ENCODE data around the gene CLPX. TPM values are rescaled to one million over a fixed set of nuclear protein-coding genes. Genes with fewer than 3 reads are reported as not detected.

The CLPX gene
- total and polyA plus RNA-seq, 9 of the 15 experiments (the other 6 are each of a cell fraction or from before 2014, with no cell fraction given) = 11.2 to 83.3 (median 51.3) TPM

- TF ChIP-seq ESRRA (IDR thresholded peaks at IDR 0.05; ENCODE audit: borderline replicate concordance, low read depth) (peak; percentile 95), MLLT1 (IDR thresholded peaks at IDR 0.05) (peak in 1 of 2 experiments; percentile 29; a peak in 1 of 4 replicates), SUPT5H (IDR thresholded peaks at IDR 0.05) (peak; percentile 76), GTF2E2 (tag; IDR thresholded peaks at IDR 0.05) (peak; percentile 87), CREM (IDR thresholded peaks at IDR 0.05; ENCODE audit: low read depth) (peak; percentile 82), YY1 (IDR thresholded peaks at IDR 0.05; ENCODE audit: borderline replicate concordance in 1 of 3, control insufficient read depth in 1 of 3, extremely low read depth in 1 of 3, insufficient read depth in 3 of 3, insufficient read length in 1 of 3, insufficient replicate concordance in 2 of 3, low read depth in 1 of 3, low read length in 2 of 3) (peak in 1 of 3 experiments; percentile 39), HMGN3 (IDR thresholded peaks at IDR 0.05; ENCODE audit: borderline replicate concordance, extremely low read depth, insufficient read length, low read depth, low read length) (peak; percentile 87), CBX1 (IDR thresholded peaks at IDR 0.05; ENCODE audit: low read depth) (0 out of 2 replicates have a peak, but pooled peaks have one; percentile 18), CREB1 (IDR thresholded peaks at IDR 0.05) (peak; percentile 65), CREB1 (CRISPR knock-in tag; IDR thresholded peaks at IDR 0.05) (peak; percentile 64; the same call in 1 of the 2 replicates), ELF4 (CRISPR knock-in tag; IDR thresholded peaks at IDR 0.05) (no peak), LCOR (CRISPR knock-in tag; IDR thresholded peaks at IDR 0.05) (no peak; the same call in 1 of the 2 replicates), PML (IDR thresholded peaks at IDR 0.05; ENCODE audit: low read length) (peak; percentile 42; the same call in 1 of the 2 replicates), JUND (IDR thresholded peaks at IDR 0.05; ENCODE audit: borderline replicate concordance, low read depth, low read length) (peak; percentile 31; the same call in 1 of the 2 replicates), JUND (tag; IDR thresholded peaks at IDR 0.05; ENCODE audit: borderline replicate concordance, low read depth, low read length) (no peak; the same call in 2 of the 3 replicates), CSDE1 (IDR thresholded peaks at IDR 0.05) (no peak), HDAC1 (IDR thresholded peaks at IDR 0.05) (peak in 1 of 2 experiments; percentile 14; a peak in 1 of 4 replicates), MYNN (IDR thresholded peaks at IDR 0.05) (peak; percentile 77), MYNN (CRISPR knock-in tag; IDR thresholded peaks at IDR 0.05) (no peak), ZC3H4 (CRISPR knock-in tag; IDR thresholded peaks at IDR 0.05; ENCODE audit: borderline replicate concordance) (no peak), ZNF24 (IDR thresholded peaks at IDR 0.05) (no peak), XRCC4 (IDR thresholded peaks at IDR 0.05; ENCODE audit: extremely low read depth, insufficient read depth, insufficient read length) (no peak), POLR2G (IDR thresholded peaks at IDR 0.05; ENCODE audit: low read depth, low read length) (peak; percentile 90), HNRNPLL (IDR thresholded peaks at IDR 0.05; ENCODE audit: low read depth, low read length, poor library complexity, severe bottlenecking) (peak; percentile 19), GTF2F1 (IDR thresholded peaks at IDR 0.05; ENCODE audit: low read depth, low read length) (peak; percentile 58; the same call in 1 of the 2 replicates), MAFK (IDR thresholded peaks at IDR 0.05; ENCODE audit: low read length) (0 out of 2 replicates have a peak, but pooled peaks have one; percentile 4), MNT (conservative IDR thresholded peaks at IDR 0.05) (peak; percentile 83 to 86)
Measured at GRCh38 chr15:65184868-65185717, at the start of gene CLPX (continued).

Measured in K562 (cell line).